Stimulated activated CD4-positive, alpha-beta T cell treated with anti-CD3 and anti-CD28 coated beads, Interleukin-4, amount 100 ng/mL, for 24 hours (primary cell): ENCODE data around the gene MMP8.

ENCODE experiments used
- DNase-seq: peaks from one replicate; pipeline ENCODE4 v3.0.0-alpha.2; 2020

MMP8 gene

DNA sequence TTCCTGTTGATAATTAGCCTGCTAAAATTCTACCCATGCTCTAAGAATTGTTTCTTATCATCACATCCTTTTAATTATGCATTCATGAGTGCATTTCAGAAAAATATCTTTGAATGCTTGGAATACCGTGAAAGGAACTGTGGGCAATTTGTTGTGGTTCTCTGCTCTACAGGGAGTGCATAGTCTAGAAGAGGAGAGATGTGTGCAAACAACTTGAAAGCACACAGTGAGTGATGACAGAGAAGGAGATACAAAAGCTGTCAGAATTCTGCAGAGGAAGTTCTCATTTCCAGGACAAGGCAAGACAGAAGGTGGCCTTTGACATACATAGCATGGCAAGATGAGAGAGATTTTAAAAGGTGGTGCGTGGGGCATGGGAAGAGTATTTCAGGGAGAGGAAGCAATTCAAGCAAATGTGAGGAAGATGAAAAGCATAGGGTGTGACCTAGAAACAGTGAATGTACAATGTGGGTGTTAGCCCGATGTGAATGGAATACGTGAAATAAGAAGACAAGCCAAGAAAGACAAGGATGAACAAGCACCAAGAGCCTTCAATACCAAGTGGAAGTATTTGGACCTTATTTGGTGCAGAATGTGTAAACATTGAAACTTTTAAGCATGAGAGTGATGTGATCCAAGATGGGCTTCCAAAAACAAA lies 5.0 kb downstream of the MMP8 start:
- no peak for DNase-seq

DNA sequence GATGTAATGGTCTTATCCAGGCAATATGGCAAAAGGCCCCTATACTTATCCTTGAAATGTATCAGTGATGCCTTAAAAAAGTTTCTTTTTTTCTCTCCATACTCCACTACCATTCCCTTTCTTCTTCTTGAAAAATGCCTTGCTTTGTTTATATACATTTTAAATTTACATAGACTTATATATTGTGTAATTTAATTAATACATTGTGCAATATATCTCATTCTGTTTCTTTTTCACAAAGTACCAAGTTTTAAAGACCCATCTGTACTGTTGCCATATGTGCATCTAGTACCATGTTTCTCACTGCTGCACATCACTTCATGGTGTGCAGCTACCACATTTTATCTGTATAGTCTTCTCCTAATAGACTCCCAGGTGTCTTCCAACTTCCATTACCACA lies 7.5 kb downstream of the MMP8 start:
- no peak for DNase-seq

DNA sequence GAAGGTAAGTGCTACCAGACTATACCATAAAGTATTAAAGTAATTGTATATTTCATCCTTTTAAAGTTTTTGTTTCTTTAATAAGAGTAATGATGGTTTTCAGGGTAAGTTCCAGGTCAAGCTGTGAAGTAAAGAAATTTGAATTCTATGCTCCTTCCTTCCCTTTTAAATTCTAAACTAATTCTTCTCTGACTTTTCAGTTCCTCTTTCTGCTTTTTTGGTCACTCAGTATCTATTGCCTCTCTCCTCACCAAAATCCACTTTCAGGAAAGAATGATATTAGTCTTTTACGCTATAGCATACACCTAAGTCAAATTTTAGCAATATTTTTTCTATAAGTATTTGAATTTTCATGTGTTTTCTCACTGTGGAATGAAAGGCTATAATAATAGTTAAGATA lies 8.2 kb downstream of the MMP8 start:
- no peak for DNase-seq

GRCh38 chr11:102712137-102712536 lies 12.6 kb downstream of the MMP8 start:
- DNase-seq = no peak

DNA sequence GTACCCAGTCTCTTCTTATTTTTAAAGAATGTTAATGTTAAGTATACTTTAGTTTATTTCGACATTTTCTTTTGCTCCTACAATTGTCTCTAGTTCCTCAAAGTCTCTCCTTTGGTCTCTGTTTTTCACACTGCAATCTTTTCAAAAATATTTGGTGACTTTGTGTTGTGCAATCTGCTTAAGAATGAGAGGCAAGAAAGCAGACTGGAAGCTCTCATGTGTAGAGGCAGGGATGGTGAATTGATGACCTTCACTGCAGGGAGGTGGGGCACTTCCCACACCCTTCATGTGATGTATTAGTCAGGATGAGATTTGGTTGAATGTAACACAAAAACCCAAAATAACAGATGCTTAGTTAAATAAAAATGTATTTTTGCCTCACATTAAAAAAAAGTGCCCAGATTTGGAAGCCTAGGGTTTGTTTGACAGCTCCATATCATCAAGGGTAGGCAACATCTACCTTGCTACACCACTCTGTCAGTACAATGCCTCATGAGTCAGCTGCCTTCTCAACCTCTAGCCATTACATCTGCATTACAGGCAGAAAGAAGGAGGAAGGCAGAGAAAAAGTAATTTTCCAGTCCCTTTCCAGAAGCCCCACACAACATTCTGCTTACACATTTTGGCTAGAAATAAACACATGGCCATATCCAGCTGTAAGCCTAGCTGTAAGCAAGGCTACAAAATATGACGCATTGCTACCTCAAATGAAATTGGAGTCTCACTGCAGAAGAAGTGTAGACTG lies 15.4 kb downstream of the MMP8 start:
- DNase-seq = no peak

- no peak for DNase-seq
Observed at GRCh38 chr11:102708654-102709053, 16.1 kb downstream of the MMP8 start.

GRCh38 chr11:102705626-102706025 lies 19.1 kb downstream of the MMP8 start, which contains the start of gene MMP27:
TSS of gene MMP27 (minus strand) at chr11:102705769. CDS start at chr11:102705714, 55 bp downstream.
- DNase-seq = no peak

- DNase-seq = no peak
Observed at GRCh38 chr11:102704841-102705240, 19.9 kb downstream of the MMP8 start.

DNA sequence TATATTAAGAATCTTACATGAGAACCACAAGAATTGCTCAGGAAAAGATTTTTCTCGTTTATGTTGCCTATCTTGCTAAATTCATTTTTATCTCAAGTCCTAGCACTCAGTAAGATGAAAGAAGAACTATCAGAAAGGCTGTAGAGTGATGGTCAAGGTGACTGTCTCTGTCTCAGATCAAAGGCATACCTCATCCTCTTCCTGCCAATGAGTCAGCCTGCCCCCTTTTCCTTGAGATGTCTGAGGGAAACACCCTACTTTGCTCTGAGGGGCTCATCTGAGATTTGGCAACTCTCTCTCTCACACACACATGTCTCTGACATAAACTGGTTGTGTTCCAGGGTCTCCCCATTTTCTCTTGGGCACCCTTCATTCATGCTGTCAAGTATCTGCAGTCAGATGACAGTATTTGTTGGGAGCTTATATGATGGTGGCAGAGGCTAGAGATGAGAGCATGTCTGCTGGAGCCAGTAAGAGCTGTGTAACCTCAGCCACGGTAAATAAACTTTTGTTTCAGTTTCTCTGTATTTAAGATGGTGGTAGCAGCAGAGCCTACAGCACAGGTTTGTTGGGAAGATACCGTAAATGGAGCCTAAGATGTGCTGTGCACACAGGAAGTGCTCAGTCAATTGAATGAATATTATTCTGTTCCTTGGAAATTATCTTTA lies 20.8 kb downstream of the MMP8 start:
- no peak for DNase-seq

DNA sequence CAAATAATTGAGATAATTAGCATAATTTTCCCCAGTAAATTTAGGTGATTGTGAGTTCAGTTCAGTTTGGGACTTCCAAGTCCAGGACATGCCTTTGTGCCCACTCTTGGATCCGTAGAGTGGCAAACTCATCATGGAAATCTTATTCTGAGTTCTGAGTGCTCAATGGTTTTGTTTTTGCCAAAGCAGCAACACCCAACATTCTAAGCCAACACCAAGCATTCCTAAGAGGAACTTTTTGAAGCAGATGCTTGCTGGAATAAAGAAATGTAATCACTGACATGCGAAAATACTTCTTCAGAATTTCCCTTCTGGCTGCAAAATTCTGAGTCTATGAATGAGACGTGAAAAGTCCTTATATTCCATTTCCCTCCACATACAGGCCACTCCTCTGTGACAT lies 29.6 kb downstream of the MMP8 start:
- DNase-seq = no peak

DNA sequence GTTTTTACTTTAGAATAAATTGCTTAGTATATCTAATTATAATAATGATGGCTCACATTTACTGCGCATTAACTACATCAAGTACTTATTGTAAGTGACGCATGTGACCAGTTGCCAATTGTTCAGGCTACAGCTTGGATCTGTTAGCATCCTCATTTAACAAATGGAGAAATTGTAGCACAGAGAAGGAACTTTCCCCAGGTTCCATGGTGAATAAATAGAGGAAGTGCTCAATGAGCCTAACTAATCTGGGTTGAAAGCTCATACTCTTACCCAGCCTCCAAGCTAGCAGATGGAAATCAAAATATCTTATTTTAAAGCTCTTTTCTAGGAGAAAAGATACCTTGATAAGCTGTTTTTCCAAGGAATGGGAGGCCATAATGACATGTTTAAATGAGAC lies 39.0 kb downstream of the MMP8 start:
- DNase-seq = no peak

- no peak for DNase-seq
Observed at GRCh38 chr11:102685338-102685737, 39.4 kb downstream of the MMP8 start.

DNA sequence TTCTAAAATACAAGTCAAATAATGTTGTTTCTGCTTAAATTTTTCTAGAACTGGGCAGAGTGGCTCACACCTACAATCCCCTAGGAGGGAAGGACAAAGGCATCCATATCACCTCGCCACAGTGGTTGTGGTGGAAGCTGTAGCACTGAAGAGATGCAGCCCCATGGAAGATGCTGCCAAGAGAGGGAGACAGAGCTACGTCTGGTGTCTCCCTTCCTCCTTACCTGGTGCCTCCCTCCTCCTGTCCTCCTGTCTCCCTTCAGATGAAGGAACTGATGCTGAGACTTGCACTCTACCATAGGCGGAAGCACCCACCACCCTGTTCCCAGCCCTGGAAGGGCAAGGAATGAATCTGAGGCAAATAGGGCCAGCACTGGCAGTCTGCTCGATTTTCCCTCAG lies 41.5 kb downstream of the MMP8 start:
- DNase-seq = no peak

DNA sequence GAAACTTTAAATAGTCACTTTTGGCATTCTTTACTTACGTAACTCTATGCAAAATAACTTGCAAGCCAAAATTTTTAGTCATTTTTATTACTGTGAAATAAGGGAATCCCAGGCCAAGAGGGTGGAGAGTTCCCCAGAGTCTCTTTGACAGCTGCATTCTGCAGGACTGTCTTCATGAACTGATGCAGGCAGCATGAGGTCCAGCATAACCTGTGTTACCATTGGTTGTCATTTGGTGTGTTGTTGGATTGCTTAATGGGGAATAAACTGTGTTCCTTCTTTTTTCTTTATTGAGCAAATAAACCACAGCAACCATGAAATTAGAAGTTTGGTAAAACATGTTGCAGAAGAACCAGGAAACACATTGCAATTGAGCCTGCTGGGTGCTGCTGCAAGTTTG lies 43.8 kb downstream of the MMP8 start:
- no peak for DNase-seq

DNA sequence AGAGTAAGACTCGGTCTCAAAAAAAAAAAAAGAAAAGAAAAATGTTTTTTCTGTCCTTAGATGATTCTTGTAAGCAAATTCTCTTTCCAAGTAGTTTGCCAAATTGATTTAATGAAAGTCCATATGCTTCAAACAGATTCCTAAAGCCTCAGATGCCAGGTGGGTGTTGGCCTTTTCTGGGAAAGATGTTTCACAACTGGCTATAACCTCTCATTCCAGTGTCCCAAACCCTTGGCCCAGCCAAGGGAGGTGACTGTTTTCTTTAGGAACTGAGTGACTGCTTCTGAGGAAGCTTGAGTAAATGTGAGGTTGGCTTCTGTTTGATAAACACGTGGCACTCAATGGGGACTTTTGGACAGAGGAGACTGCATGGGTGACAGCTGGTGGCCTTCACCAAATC lies 46.7 kb downstream of the MMP8 start:
- DNase-seq = no peak

DNA sequence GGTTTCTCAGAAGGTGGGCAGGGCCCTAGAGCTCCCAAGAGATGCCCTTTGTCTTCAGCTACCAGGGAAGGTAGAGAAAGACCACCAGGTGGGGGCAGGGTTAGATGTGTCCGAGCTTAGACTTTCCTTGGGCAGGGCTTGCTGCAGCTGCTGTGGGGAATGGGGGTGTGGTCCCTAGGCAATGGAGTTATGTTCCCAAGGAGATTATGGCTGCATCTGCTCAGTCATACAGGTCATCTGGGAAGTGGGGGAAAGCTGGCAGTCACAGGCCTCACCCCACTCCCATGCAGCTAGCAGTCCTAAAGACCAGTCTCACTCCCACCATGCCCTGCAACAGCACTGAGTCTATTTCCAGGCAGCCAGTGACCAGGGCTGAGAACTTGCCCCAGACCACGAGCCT lies 48.7 kb downstream of the MMP8 start:
- DNase-seq = no peak

DNA sequence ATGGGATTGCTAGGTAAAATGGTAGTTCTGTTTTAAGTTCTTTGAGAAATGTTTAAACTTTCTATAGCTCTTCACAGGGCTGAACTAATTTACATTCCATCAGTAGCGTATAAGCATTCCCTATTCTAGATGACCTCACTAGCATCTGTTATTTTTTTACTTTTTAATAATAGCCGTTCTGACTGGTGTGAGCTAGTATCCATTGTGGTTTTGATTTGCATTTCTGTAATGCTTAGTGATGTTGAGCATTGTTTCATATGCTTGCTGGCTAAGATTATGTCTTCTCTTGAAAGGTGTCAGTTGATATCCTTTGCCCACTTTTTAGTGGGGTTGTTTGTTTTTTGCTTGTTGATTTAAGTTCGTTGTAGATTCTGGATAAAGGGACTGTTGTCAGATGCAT lies 55.1 kb downstream of the MMP8 start:
- DNase-seq = no peak

DNA sequence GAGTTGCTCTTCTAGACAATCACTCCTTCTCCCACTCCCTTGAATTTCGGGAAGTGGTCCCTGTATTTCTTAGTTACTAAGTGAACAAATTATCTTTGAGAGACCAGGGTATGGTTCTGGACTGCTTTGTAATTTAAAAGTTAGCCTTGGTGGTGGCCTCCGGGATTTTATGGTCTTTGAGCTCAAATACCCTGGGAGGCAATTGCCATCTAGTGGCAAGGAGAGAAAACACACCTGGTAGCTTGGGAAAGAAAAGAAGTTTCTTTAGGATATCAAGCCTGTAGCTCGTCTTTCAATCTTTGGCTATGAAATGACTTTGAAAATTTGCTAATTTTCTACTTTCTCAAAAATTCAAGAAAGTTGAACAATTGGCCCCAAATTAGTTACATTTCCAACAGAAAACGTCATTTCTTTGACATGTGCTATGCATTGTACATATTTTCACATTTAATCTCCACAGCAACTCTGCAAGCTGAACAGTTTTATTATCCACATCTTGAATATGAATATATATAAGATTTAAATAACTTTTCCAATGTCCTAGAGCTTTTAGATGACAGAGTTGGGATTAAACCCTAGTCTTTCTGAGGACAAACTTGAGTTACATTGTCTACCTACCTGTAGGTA lies 58.3 kb downstream of the MMP8 start:
- peak; percentile 17 for DNase-seq

- DNase-seq = peak; percentile 14
Observed at GRCh38 chr11:102664001-102664752, 60.6 kb downstream of the MMP8 start.

GRCh38 chr11:102662607-102663006 lies 62.1 kb downstream of the MMP8 start:
- DNase-seq = no peak
